Mesothelial cell of epicardium (in vitro differentiated cells): ENCODE results near the gene HOMEZ. TPM values are rescaled to one million over a fixed set of nuclear protein-coding genes. Genes with fewer than 3 reads are reported as not detected.
"Not testable (repeated sequence)": the region's sequence is repeated elsewhere in the genome, so short reads cannot be mapped to it uniquely, and the experiment has no call there.

Source experiments
- DNase-seq, 2 experiments: peaks; one replicate each; pipeline ENCODE4 v3.0.0; 2021; ENCODE audit warnings: low spot score in 2 of 2; ENCODE audit not compliant: unreplicated experiment in 2 of 2
- H3K27ac Mint-ChIP-seq: 2 replicates; pipeline ENCODE4 v1.8.0; 2021; ENCODE audit warnings: mixed read lengths
- H3K27me3 Mint-ChIP-seq: 2 replicates; pipeline ENCODE4 v1.8.0; 2021; ENCODE audit warnings: low read depth, mixed read lengths
- H3K36me3 Mint-ChIP-seq: 2 replicates; pipeline ENCODE4 v1.8.0; 2021; ENCODE audit warnings: mixed read lengths
- H3K4me1 Mint-ChIP-seq: 2 replicates; pipeline ENCODE4 v1.8.0; 2021; ENCODE audit warnings: mixed read lengths
- H3K4me3 Mint-ChIP-seq: 2 replicates; pipeline ENCODE4 v1.8.0; 2021; ENCODE audit warnings: mild to moderate bottlenecking, moderate library complexity, mixed read lengths
- H3K9me3 Mint-ChIP-seq: 2 replicates; pipeline ENCODE4 v1.8.0; 2021; ENCODE audit warnings: mixed read lengths
- total RNA-seq: library from RNA; stranded (reverse); gene quantifications from 3 replicates; pipeline ENCODE4 v1.2.1, GENCODE V29; 2021
- TF ChIP-seq, protein P1 (sequence below): fragments of 200-600 bp; sonication (generic); IDR thresholded peaks from one replicate; pipeline ENCODE4 v1.5.0; 2021; ENCODE audit warnings: antibody characterized with exemption; ENCODE audit not compliant: unreplicated experiment

The HOMEZ gene
- total RNA-seq, 1 donor from 2014 or later, result 14.4 TPM

DNA sequence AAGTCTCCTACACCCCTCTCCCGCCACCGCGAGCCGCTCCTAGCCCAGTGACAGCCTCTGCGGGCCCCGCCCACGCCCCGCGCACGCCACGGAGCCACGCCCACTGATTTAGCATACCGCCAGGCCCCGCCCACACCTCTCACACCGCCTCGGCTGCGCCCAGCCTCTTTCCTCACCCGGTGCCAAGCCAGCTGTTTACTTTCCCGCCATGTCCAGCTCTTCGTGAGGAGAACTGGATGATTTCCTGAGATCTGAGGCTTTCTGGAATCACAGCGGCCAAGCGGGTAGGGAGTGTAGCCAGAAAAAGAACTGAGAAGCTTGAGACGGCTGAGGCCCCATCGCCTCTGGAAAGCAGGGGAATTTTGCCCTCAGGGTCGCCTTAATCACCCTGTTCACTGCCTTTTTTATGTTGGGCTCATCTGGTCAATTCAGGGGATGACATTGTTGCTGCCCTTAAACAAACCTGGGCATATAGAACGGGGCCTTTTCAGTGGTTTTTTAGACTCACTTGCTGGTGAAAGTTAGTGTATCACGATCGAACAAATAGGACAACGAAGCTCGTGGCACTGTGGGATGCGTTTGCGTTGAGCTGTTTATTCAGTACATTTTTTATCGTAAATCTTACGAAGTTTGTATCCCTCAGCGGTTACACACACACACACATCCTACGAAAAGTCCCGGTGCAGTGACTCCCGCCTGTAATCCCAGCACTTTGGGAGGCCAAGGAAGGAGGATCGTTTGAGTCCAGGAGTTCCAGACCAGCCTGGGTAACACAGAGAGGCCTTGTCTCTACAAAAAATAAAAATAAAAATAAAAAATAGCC is 47.9 kb downstream of the HOMEZ start, which contains the start of gene RNF212B:
RNF212B (plus strand) TSS at position 165 of the 823 bp plus-strand sequence. CDS start 2,410 bp downstream, outside the sequence.
- Mint-ChIP-seq H3K9me3 (no peaks in the 10 kb centered on the region), H3K27ac (peak within 1 kb of the TSS; percentile 48), H3K4me3 (peak within 1 kb of the TSS; percentile 66), H3K4me1 (peaks cover 15% of the 10 kb centered on the region), H3K27me3 (no peaks in the 10 kb centered on the region), H3K36me3 (no peaks in the 10 kb centered on the region)
- TF ChIP-seq, protein P1, sequence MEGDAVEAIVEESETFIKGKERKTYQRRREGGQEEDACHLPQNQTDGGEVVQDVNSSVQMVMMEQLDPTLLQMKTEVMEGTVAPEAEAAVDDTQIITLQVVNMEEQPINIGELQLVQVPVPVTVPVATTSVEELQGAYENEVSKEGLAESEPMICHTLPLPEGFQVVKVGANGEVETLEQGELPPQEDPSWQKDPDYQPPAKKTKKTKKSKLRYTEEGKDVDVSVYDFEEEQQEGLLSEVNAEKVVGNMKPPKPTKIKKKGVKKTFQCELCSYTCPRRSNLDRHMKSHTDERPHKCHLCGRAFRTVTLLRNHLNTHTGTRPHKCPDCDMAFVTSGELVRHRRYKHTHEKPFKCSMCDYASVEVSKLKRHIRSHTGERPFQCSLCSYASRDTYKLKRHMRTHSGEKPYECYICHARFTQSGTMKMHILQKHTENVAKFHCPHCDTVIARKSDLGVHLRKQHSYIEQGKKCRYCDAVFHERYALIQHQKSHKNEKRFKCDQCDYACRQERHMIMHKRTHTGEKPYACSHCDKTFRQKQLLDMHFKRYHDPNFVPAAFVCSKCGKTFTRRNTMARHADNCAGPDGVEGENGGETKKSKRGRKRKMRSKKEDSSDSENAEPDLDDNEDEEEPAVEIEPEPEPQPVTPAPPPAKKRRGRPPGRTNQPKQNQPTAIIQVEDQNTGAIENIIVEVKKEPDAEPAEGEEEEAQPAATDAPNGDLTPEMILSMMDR, result no peak
- DNase-seq, result peak; percentile 83 to 87

DNA sequence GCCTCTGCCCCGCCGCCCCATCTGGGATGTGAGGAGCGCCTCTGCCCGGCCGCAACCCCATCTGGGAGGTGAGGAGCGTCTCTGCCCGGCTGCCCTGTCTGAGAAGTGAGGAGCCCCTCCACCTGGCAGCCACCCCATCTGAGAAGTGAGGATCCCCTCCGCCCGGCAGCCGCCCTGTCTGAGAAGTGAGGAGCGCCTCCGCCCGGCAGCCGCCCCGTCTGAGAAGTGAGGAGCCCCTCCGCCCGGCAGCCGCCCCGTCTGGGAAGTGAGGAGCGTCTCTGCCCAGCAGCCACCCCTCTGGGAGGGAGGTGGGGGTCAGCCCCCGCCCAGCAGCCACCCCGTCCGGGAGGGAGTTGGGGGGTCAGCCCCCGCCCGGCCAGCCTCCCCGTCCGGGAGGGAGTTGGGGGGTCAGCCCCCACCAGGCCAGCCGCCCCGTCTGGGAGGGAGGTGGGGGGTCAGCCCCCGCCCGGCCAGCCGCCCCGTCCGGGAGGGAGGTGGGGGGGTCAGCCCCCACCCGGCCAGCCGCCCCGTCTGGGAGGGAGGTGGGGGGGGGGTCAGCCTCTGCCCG is 53.6 kb downstream of the HOMEZ start:
- not testable (repeated sequence) for H3K9me3 Mint-ChIP-seq, H3K4me1 Mint-ChIP-seq

DNA sequence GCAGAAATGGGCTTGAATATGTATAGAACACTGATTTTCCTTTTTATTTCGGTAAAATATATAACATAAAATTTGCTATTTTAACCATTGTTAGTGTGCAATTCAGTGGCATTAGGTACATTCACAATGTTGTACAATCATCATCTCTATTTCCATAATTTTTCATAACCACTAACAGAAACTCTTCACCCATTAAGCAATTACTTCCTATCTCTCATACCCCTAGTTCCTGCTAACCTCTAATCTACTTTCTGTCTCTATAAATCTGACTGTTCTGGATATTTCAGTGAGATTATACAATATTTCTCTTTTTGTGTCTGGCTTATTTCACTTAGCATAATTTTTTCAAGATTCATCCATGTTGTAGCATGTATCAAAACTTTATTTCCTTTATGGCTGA is 57.1 kb downstream of the HOMEZ start:
- H3K4me3 Mint-ChIP-seq, result no peak overlapping the region
- peaks cover 23% of the 10 kb centered on the region for H3K9me3 Mint-ChIP-seq
- no peak for DNase-seq
- H3K4me1 Mint-ChIP-seq, result no peaks in the 10 kb centered on the region
- TF ChIP-seq, protein P1, result no peak
- H3K27ac Mint-ChIP-seq, result no peak overlapping the region
- no peaks in the 10 kb centered on the region for H3K36me3 Mint-ChIP-seq
- peaks cover 1% of the 10 kb centered on the region for H3K27me3 Mint-ChIP-seq

More for the DNA sequence above, 53.6 kb downstream of the HOMEZ start:
- not testable (repeated sequence) for H3K4me3 Mint-ChIP-seq, H3K27me3 Mint-ChIP-seq, H3K36me3 Mint-ChIP-seq, DNase-seq, H3K27ac Mint-ChIP-seq

DNA sequence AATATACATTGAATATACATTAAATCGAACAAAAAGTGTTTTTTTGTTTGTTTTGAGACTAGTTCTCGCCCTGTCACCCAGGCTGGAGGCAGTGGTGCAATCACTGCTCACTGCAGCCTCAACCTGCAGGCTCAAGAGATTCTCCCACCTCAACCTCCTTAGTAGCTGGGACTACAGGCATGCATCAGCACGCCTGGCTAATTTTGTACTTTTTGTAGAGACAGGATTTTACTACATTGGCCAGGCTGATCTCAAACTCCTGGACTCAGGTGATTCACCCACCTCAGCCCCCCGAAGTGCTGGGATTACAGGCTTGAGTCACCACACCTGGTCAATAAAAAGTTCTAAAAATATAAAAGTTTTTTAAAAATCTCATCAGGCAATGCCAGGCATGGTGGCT is 58.4 kb downstream of the HOMEZ start:
- no peak for DNase-seq
- H3K27ac Mint-ChIP-seq, result no peak overlapping the region
- TF ChIP-seq, protein P1, result no peak
- peaks cover 27% of the 10 kb centered on the region for H3K9me3 Mint-ChIP-seq
- no peaks in the 10 kb centered on the region for H3K4me1 Mint-ChIP-seq
- H3K27me3 Mint-ChIP-seq, result peaks cover 1% of the 10 kb centered on the region
- no peak overlapping the region for H3K4me3 Mint-ChIP-seq
- H3K36me3 Mint-ChIP-seq, result peaks cover 2% of the 10 kb centered on the region

DNA sequence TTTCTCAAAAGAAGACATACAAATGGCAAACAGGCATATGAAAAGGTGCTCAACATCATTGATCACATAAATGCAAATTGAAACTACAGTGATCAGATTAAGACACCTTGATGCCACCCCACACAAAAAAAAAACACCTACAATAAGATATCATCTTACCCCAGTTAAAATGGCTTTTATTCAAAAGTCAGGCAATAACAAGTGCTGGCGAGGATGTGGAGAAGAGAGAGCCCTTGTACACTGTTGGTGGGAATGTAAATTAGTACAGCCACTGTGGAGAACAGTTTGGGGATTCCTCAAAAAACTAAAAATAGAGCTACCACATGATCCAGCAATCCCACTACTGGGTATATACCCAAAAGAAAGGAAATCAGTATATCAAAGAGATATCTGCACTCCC is 61.0 kb downstream of the HOMEZ start:
- H3K27me3 Mint-ChIP-seq, H3K4me3 Mint-ChIP-seq, DNase-seq, H3K4me1 Mint-ChIP-seq, H3K36me3 Mint-ChIP-seq, H3K27ac Mint-ChIP-seq: not testable (repeated sequence)
- H3K9me3 Mint-ChIP-seq, result peaks cover 34% of the 10 kb centered on the region

Other genes with a start within 250 kb of the HOMEZ start
- 0.09 TPM in 1 of 3 replicates, not detected in the others for gene PSMB11, start 243.9 kb downstream of the HOMEZ start, total RNA-seq
- 26.4 to 30.4 TPM (median 29.3 TPM) in 3 replicates for gene CDH24, start 228.6 kb downstream of the HOMEZ start, total RNA-seq
- 372 to 401 TPM (median 374 TPM) in 3 replicates for gene ACIN1, start 191.0 kb downstream of the HOMEZ start, total RNA-seq
- gene C14orf119, start 190.6 kb downstream of the HOMEZ start, total RNA-seq, result 43.2 to 48.5 TPM (median 45.6 TPM) in 3 replicates
- gene CIROP, start 181.1 kb downstream of the HOMEZ start, total RNA-seq, result not detected in 3 replicates
- gene CEBPE, start 166.9 kb downstream of the HOMEZ start, total RNA-seq, result not detected in 3 replicates
- 52.5 to 62.3 TPM (median 58.7 TPM) in 3 replicates for gene SLC7A8, start 102.5 kb downstream of the HOMEZ start, total RNA-seq
- gene RNF212B, start 48.2 kb downstream of the HOMEZ start, total RNA-seq, result not detected in 3 replicates
- gene PPP1R3E, start 16.7 kb upstream of the HOMEZ start, total RNA-seq, result 9.3 to 11.5 TPM (median 10.7 TPM) in 3 replicates
- gene BCL2L2, start 20.7 kb upstream of the HOMEZ start, total RNA-seq, result 27.1 to 30.1 TPM (median 27.9 TPM) in 3 replicates
- gene PABPN1, start 35.3 kb upstream of the HOMEZ start, total RNA-seq, result 354 to 362 TPM (median 361 TPM) in 3 replicates
- 47.7 to 50.5 TPM (median 49.0 TPM) in 3 replicates for gene SLC22A17, start 66.8 kb upstream of the HOMEZ start, total RNA-seq
- 76.8 to 82.1 TPM (median 81.2 TPM) in 3 replicates for gene EFS, start 79.0 kb upstream of the HOMEZ start, total RNA-seq
- not detected in 3 replicates for gene IL25, start 86.7 kb upstream of the HOMEZ start, total RNA-seq
- gene CMTM5, start 90.9 kb upstream of the HOMEZ start, total RNA-seq, result 0.29 TPM in 1 of 3 replicates, not detected in the others
- gene MYH6, start 122.1 kb upstream of the HOMEZ start, total RNA-seq, result not detected in 3 replicates
- not detected in 3 replicates for gene MYH7, start 149.5 kb upstream of the HOMEZ start, total RNA-seq
- gene NGDN, start 183.6 kb upstream of the HOMEZ start, total RNA-seq, result 49.9 to 51.2 TPM (median 51.2 TPM) in 3 replicates